HUDEP-2 (cell line): Measurements from ENCODE around the gene DRC3.

Experiments
- DNase-seq, 76 experiments: peaks; one replicate each; lab custom pipeline; 2025; ENCODE audit not compliant: unreplicated experiment in 76 of 76; lab: John Stamatoyannopoulos, UW

DRC3 gene

GRCh38 chr17:18017958-18018357, 45.3 kb downstream of the DRC3 start:
- DNase-seq, result peak in 1 of 76 experiments; percentile 18

- DNase-seq, result no peak
Observed at GRCh38 chr17:18018411-18018921, 45.8 kb downstream of the DRC3 start.

GRCh38 chr17:18019838-18020154, 47.1 kb downstream of the DRC3 start:
- DNase-seq, result no peak

- no peak for DNase-seq
Observed at GRCh38 chr17:18020971-18021370, 48.3 kb downstream of the DRC3 start.

GRCh38 chr17:18021372-18021771, 48.7 kb downstream of the DRC3 start:
- no peak for DNase-seq

- DNase-seq, result no peak
Observed at GRCh38 chr17:18025241-18025944, 52.7 kb downstream of the DRC3 start.

- no peak for DNase-seq
Observed at GRCh38 chr17:18025945-18026776, 53.5 kb downstream of the DRC3 start.

- DNase-seq, result no peak
Observed at GRCh38 chr17:18027280-18027679, 54.6 kb downstream of the DRC3 start.

GRCh38 chr17:18028114-18028951, 55.7 kb downstream of the DRC3 start:
- no peak for DNase-seq

- no peak for DNase-seq
Observed at GRCh38 chr17:18028952-18029540, 56.4 kb downstream of the DRC3 start.

GRCh38 chr17:18031955-18032354, 59.3 kb downstream of the DRC3 start:
- no peak for DNase-seq

GRCh38 chr17:18033442-18034099, 60.9 kb downstream of the DRC3 start:
- DNase-seq, result peak in 49 of 76 experiments; percentile 9 to 80 (median 47)

- peak in 31 of 76 experiments; percentile 11 to 71 (median 42) for DNase-seq
Observed at GRCh38 chr17:18035704-18036103, 63.0 kb downstream of the DRC3 start.

GRCh38 chr17:18037486-18037885, 64.8 kb downstream of the DRC3 start:
- DNase-seq, result peak in 6 of 76 experiments; percentile 9 to 30 (median 18)

GRCh38 chr17:18038149-18038850, 65.6 kb downstream of the DRC3 start:
- peak in 6 of 76 experiments; percentile 9 to 72 (median 40) for DNase-seq

GRCh38 chr17:18038861-18039534, 66.3 kb downstream of the DRC3 start, which contains the start of the genes ATPAF2 and GID4:
Gene ATPAF2 (minus strand): TSS chr17:18039168. CDS start chr17:18039013, 155 bp downstream.
Gene GID4 (plus strand): TSS chr17:18039408. CDS start chr17:18039465, 57 bp downstream.
- peak; percentile 74 to 99 (median 98) for DNase-seq

GRCh38 chr17:18039535-18040260, 67.0 kb downstream of the DRC3 start:
- DNase-seq, result peak in 13 of 76 experiments; percentile 24 to 68 (median 34)
